A549 (cell line): Measurements from ENCODE around the gene EGFL7. TPM values are rescaled to one million over a fixed set of nuclear protein-coding genes. Genes with fewer than 3 reads are reported as not detected.

ENCODE experiments used
- ATAC-seq, 2 experiments: fragments of 200-7000 bp in 1 of 2; fragments of >200 bp in 1 of 2; cut with Nextera tagmentation in 1 of 2; cut with Tn5 transposase in 1 of 2; 3 replicates each; pipeline versions ENCODE4 v1.8.0 to v1.9.1; 2018 to 2020; ENCODE audit warnings: mild to moderate bottlenecking in 1 of 2, moderate library complexity in 1 of 2
- CTCF ChIA-PET: fragments of 300-600 bp; sonication (Branson Sonifier 250); formaldehyde crosslinking; extraction: SDS; loops from one replicate; lab custom pipeline; 2021; ENCODE audit warnings: antibody characterized with exemption, inconsistent platforms; lab: Yijun Ruan, JAX
- POLR2A ChIA-PET: fragments of 350-600 bp; formaldehyde crosslinking; extraction: SDS; loops from one replicate; lab custom pipeline; 2021; ENCODE audit warnings: antibody characterized with exemption, inconsistent platforms; lab: Yijun Ruan, JAX
- DNase-seq, 2 experiments: peaks; one replicate each; pipeline versions ENCODE4 v3.0.0 to v3.0.0-alpha.2; 2011 to 2016; ENCODE audit warnings: low read depth in 1 of 2, low spot score in 1 of 2
- FAIRE-seq: peaks from 2 replicates; lab custom pipeline; 2011; peaks lifted over from hg19 to GRCh38; lab: Jason Lieb, UNC
- H3K27ac ChIP-seq, 2 experiments: fragments of >200 bp; sonication (Bioruptor Twin); formaldehyde crosslinking; 3 replicates each; pipeline ENCODE4 v1.5.1; 2016 to 2017
- H3K4me1 ChIP-seq: fragments of >200 bp; sonication (Bioruptor Twin); formaldehyde crosslinking; 3 replicates; pipeline ENCODE4 v1.6.1; 2016
- H3K4me2 ChIP-seq: fragments of >200 bp; sonication (Bioruptor Twin); formaldehyde crosslinking; 3 replicates; pipeline ENCODE4 v1.6.1; 2016
- H3K4me3 ChIP-seq: fragments of >200 bp; sonication (Bioruptor Twin); formaldehyde crosslinking; 3 replicates; pipeline ENCODE4 v1.5.1; 2016
- H3K9me3 ChIP-seq: fragments of >200 bp; sonication (Bioruptor Twin); formaldehyde crosslinking; 3 replicates; pipeline ENCODE4 v1.6.1; 2016
- CBX8 ChIP-seq: fragments of 200-600 bp; sonication (generic); IDR thresholded peaks from 2 replicates; pipeline ENCODE4 v1.6.1; 2016
- EP300 ChIP-seq, 2 experiments: fragments of >200 bp; sonication (Bioruptor Twin); formaldehyde crosslinking; IDR thresholded peaks; 2 replicates in 1 of 2; 3 replicates in 1 of 2; pipeline ENCODE4 v1.6.1; 2016 to 2017
- ESRRA ChIP-seq: fragments of 150-350 bp; IDR thresholded peaks from 2 replicates; pipeline ENCODE4 v1.6.1; 2014; ENCODE audit warnings: mild to moderate bottlenecking, low read length, borderline replicate concordance
- FOSB ChIP-seq: fragments of 250-450 bp; sonication (Bioruptor Pico); IDR thresholded peaks from 2 replicates; pipeline ENCODE4 v1.5.0; 2020; ENCODE audit warnings: mild to moderate bottlenecking, moderate library complexity
- GATA3 ChIP-seq: IDR thresholded peaks from 2 replicates; pipeline ENCODE4 v1.6.1; 2012; ENCODE audit warnings: borderline replicate concordance
- HOXB13 ChIP-seq: fragments of 250-450 bp; sonication (Bioruptor Pico); IDR thresholded peaks from 2 replicates; pipeline ENCODE4 v1.5.0; 2020; ENCODE audit warnings: low read depth, mild to moderate bottlenecking, moderate library complexity
- NPAS2 ChIP-seq: fragments of 250-450 bp; sonication (Bioruptor Pico); IDR thresholded peaks from 2 replicates; pipeline ENCODE4 v1.8.0; 2022; ENCODE audit warnings: mild to moderate bottlenecking, moderate library complexity, borderline replicate concordance
- POLR2A ChIP-seq: IDR thresholded peaks from 2 replicates; pipeline ENCODE4 v1.6.1; 2012; ENCODE audit warnings: mild to moderate bottlenecking, low read length
- RAD21 ChIP-seq, 2 experiments: fragments of >200 bp in 1 of 2; sonication (Bioruptor Twin) in 1 of 2; formaldehyde crosslinking in 1 of 2; IDR thresholded peaks in 1 of 2; conservative IDR thresholded peaks in 1 of 2; 2 replicates in 1 of 2; 3 replicates in 1 of 2; pipeline ENCODE4 v1.6.1; 2012 to 2018; ENCODE audit warnings: inconsistent platforms in 1 of 2
- RCOR1 ChIP-seq: fragments of 150-350 bp; IDR thresholded peaks from 2 replicates; pipeline ENCODE4 v1.6.1; 2014; ENCODE audit warnings: antibody characterized with exemption, low read length, low read depth
- SMC3 ChIP-seq: fragments of >200 bp; sonication (Bioruptor Twin); formaldehyde crosslinking; IDR thresholded peaks from 3 replicates; pipeline ENCODE4 v1.6.1; 2018; ENCODE audit warnings: inconsistent platforms
- SREBF2 ChIP-seq: fragments of 450-650 bp; IDR thresholded peaks from 2 replicates; pipeline ENCODE4 v1.6.1; 2014; ENCODE audit warnings: mild to moderate bottlenecking, moderate library complexity
- ZFP36 ChIP-seq: fragments of 450-650 bp; IDR thresholded peaks from 2 replicates; pipeline ENCODE4 v1.6.1; 2014; ENCODE audit warnings: borderline replicate concordance; ENCODE audit not compliant: partially characterized antibody
- ZSCAN20 ChIP-seq: fragments of 250-450 bp; sonication (Bioruptor Pico); IDR thresholded peaks from 2 replicates; pipeline ENCODE4 v1.8.0; 2022; ENCODE audit warnings: mild to moderate bottlenecking, moderate library complexity
- WGBS: methylation state at CpG from one replicate; pipeline ENCODE4 v1.1.6; 2017; ENCODE audit errors: missing lambda C conversion rate; 5-methylcytosine and 5-hydroxymethylcytosine counted together
- polyA plus RNA-seq, 4 experiments: library from polyadenylated mRNA; depleted of rRNA in 3 of 4; stranded (reverse); fragments of >200 nt; fragmentation: RNase III in 1 of 4; extraction: RNeasy Plus Mini Kit Qiagen cat#74134 plus additional on column Dnase treatment in 1 of 4; gene quantifications; 2 replicates in 3 of 4; 3 replicates in 1 of 4; pipeline ENCODE4 v1.2.3, GENCODE V29; 2011 to 2017
- TF ChIP-seq, protein P1 (sequence below): fragments of 250-450 bp; sonication (Bioruptor Pico); IDR thresholded peaks from 2 replicates; pipeline ENCODE4 v1.5.0; 2020; ENCODE audit warnings: low read depth, mild to moderate bottlenecking, moderate library complexity
- TF ChIP-seq, protein P2 (sequence below): IDR thresholded peaks from 2 replicates; pipeline ENCODE4 v1.6.1; 2012
- TF ChIP-seq, protein P3 (sequence below): fragments of >200 bp; sonication (Bioruptor Twin); formaldehyde crosslinking; IDR thresholded peaks from 3 replicates; pipeline ENCODE4 v1.5.1; 2016
- TF ChIP-seq, protein P4 (sequence below): fragments of 250-450 bp; sonication (Bioruptor Pico); IDR thresholded peaks from 2 replicates; pipeline ENCODE4 v1.5.0; 2021; ENCODE audit warnings: mild to moderate bottlenecking, moderate library complexity, borderline replicate concordance

The EGFL7 gene
- polyA plus RNA-seq, 2 of the 4 experiments (the other 2 are of a cell fraction): 19.9 to 34.4 TPM

DNA sequence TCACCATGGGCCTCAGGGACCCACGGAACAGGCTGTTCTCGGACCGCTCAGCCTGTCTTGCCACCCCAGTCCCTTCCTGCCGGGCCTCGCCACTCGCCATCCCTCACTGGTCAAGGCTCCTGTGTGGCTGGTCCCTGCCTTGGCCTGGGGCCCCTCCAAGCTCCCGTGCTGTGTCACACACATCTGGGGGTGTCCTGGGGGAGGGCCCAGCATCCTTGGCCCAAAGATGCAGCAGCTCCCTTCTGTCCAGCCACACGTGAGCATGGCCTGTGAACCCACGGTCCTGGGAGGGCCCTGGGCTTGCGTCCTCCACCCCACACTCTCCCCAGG is 425 bp upstream of the EGFL7 start:
- TF ChIP-seq CBX8 (no peak), FOSB (CRISPR knock-in tag) (no peak), ZSCAN20 (CRISPR knock-in tag) (no peak), SREBF2 (no peak)
- TF ChIP-seq, protein P1, sequence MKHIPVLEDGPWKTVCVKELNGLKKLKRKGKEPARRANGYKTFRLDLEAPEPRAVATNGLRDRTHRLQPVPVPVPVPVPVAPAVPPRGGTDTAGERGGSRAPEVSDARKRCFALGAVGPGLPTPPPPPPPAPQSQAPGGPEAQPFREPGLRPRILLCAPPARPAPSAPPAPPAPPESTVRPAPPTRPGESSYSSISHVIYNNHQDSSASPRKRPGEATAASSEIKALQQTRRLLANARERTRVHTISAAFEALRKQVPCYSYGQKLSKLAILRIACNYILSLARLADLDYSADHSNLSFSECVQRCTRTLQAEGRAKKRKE (CRISPR knock-in tag): no peak

DNA sequence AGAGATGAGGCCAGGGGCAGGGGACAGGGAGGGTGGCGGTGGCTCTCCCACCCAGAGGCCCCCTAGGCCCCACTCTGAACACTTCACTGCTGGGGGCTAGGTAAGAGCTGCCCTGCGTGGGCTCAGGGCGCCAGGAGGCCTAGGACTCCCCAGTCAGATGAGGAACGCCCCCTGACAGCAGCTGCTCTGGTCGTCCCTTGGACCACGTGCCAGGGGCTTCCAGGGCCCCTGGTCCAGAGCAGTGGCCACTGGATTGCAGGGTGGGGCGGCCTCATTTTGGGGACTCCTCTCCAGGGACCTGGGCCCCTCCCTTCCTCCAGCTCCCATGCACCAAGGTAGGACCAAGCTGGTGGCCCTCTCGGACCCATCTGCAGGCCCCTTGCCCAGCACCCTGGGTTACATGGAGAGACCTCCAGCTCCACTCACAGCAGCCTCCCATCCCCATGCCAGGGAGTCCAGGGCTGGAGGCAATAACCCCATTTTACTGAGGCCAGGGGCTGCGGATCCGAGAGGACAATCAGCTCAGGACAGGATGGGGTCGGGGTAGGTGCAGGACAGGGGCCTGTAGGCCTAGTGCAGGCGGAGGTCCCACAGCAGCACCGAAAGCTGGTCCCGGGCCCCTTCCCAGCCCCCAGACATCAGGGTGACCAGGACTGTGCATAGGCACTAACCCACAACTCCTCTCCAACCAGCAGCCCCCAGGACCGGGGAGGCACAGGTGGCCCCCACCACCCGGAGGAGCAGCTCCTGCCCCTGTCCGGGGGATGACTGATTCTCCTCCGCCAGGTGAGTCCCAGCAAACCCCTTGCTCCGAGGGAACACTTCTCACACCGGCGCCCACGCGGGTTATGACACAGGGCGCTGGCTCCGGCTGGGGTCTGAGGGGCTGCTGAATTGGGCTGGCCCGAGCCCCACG is 1.5 kb downstream of the EGFL7 start:
- TF ChIP-seq RAD21 (conservative IDR thresholded peaks at IDR 0.05 in 1 of 2, IDR thresholded peaks at IDR 0.05 in 1 of 2): no peak
- no peak for TF ChIP-seq ESRRA
- TF ChIP-seq, protein P2, sequence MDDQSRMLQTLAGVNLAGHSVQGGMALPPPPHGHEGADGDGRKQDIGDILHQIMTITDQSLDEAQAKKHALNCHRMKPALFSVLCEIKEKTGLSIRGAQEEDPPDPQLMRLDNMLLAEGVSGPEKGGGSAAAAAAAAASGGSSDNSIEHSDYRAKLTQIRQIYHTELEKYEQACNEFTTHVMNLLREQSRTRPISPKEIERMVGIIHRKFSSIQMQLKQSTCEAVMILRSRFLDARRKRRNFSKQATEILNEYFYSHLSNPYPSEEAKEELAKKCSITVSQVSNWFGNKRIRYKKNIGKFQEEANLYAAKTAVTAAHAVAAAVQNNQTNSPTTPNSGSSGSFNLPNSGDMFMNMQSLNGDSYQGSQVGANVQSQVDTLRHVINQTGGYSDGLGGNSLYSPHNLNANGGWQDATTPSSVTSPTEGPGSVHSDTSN: no peak
- no peak for TF ChIP-seq POLR2A
- no peak for TF ChIP-seq ZFP36
- no peaks in the 10 kb centered on the region for H3K9me3 ChIP-seq
- 97% methylated on average over 18 of the region's 27 CpGs for WGBS
- ChIA-PET POLR2A (interaction anchor here (1.5 kb wide), 1 partner anchor 29 kb away, joined by 3 read pairs; no protein-coding TSS in a partner anchor), CTCF (interaction anchor here (0.8 to 4.5 kb wide), 9 partner anchors 8 to 180 kb away, joined by 3 to 29 read pairs (median 7); no protein-coding TSS in a partner anchor)
- H3K27ac ChIP-seq: no peak overlapping the region; a peak in 1 of 6 replicates
- ATAC-seq: no peak
- no peak overlapping the region for H3K4me3 ChIP-seq
- H3K4me2 ChIP-seq: peak overlapping the region; percentile 93; the same call in 1 of the 3 replicates
- no peak for FAIRE-seq
- no peak for DNase-seq
- peaks cover 20% of the 10 kb centered on the region for H3K4me1 ChIP-seq

More for the DNA sequence above, 425 bp upstream of the EGFL7 start:
- FAIRE-seq (no peak), ATAC-seq (no peak), DNase-seq (no peak)
- POLR2A ChIA-PET: no interaction called here
- H3K4me1 ChIP-seq: peaks cover 12% of the 10 kb centered on the region; the same call in 2 of the 3 replicates
- no peaks in the 10 kb centered on the region for H3K9me3 ChIP-seq
- WGBS: 90% methylated on average over 9 of the region's 10 CpGs
- CTCF ChIA-PET: interaction anchor here (0.7 to 3.6 kb wide), 8 partner anchors 10 to 177 kb away, joined by 3 to 26 read pairs (median 4); no protein-coding TSS in a partner anchor
- no peak overlapping the region for H3K4me2 ChIP-seq
- H3K27ac ChIP-seq: no peak overlapping the region
- H3K4me3 ChIP-seq: no peak overlapping the region

DNA sequence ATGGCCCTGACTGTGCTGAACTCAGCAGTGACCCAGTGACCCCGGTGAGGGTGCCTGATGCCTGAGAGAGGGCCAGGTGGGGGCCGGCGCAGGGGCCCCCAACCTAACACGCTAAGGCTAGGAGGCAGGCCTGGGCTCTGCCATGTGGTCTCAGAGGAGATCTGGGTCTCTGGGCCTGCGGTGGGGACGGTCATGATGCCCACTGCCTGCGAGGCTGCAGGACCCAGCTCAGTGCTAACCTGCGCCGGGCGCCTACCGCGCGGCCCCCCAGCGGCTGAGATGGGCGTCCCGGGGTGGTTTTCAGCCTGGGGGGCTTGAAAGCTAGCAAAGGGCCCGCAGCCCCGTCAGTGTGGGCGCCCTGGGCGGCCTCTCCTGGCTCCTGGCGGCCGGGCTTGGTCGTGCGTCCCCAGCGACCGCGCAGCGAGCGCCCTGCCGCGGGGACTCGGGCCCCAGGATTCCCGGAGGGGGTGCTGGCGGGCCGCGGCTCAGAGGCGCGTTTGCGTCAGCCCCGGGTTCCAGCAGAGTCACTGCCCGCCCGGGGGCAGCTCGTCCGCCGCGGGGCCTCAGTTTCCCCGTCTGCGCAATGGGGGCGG is 2.5 kb downstream of the EGFL7 start:
- Histone ChIP-seq H3K9me3 (no peaks in the 10 kb centered on the region), H3K4me3 (peak overlapping the region; percentile 68), H3K4me1 (peaks cover 22% of the 10 kb centered on the region), H3K27ac (peak overlapping the region; percentile 77 to 93), H3K4me2 (peak overlapping the region; percentile 93)
- TF ChIP-seq RCOR1: no peak
- TF ChIP-seq SMC3: peak; percentile 14; the same call in 1 of the 3 replicates
- ATAC-seq: peak; percentile 43 to 58; a peak in 5 of 6 replicates
- CTCF ChIA-PET: interaction anchor here (0.6 to 4.5 kb wide), 9 partner anchors 10 to 213 kb away, joined by 3 to 29 read pairs (median 6); partner anchors contain the start of gene AGPAT2
- peak in 1 of 2 experiments; percentile 76 for DNase-seq
- WGBS: 47% methylated on average over 6 of the region's 49 CpGs
- POLR2A ChIA-PET: interaction anchor here (1.5 kb wide), 1 partner anchor 28 kb away, joined by 3 read pairs; no protein-coding TSS in a partner anchor
- FAIRE-seq: no peak

DNA sequence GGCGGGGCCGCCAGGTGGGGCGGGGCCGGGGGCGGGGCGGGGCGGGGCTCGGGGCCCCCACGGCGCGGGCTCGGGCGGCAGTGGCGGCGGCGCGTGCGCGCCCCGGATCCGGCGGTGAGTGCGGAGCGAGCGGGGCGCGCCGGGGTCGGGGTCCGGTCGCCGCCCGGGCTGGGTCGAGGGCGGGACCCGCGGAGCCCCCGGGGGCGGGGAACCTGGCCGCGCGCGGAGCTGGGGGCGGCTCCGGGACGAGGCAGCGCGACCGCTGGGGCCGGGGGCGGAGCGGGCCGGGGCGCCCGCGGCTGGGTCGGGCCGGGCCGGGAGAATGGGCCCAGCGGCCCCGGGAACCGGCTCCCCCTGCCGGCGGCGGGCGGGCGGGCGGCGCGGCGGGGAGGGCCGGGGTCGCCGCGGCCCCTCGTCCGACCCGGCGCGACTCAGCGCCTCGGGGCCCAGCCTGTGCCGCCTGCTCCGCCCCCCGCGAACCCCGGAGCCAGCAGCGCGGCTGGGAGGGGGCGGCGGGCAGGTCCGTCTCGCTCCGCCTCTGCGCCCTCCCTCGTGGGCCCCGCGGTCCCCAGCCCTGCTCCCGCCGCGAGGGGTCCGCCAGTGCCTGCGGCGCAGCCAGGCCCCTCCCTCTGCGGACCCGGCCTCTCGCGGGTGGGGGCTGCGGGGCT is 3.1 kb downstream of the EGFL7 start:
- no CpG with 5 or more reads among the region's 109 CpGs for WGBS
- H3K4me1 ChIP-seq: peaks cover 22% of the 10 kb centered on the region
- H3K4me3 ChIP-seq: peak overlapping the region; percentile 68
- ChIA-PET CTCF (interaction anchor here (0.6 to 4.5 kb wide), 9 partner anchors 9 to 213 kb away, joined by 3 to 29 read pairs (median 4); partner anchors contain the start of gene AGPAT2), POLR2A (no interaction called here)
- DNase-seq (peak in 1 of 2 experiments; percentile 49), ATAC-seq (peak in 1 of 2 experiments; percentile 39; a peak in 3 of 6 replicates), FAIRE-seq (no peak)
- H3K9me3 ChIP-seq: no peaks in the 10 kb centered on the region
- peak overlapping the region; percentile 93 for H3K4me2 ChIP-seq
- peak overlapping the region; percentile 77 to 93 for H3K27ac ChIP-seq
- no peak for TF ChIP-seq CBX8
- no peak for TF ChIP-seq HOXB13 (CRISPR knock-in tag)
- TF ChIP-seq, protein P3, sequence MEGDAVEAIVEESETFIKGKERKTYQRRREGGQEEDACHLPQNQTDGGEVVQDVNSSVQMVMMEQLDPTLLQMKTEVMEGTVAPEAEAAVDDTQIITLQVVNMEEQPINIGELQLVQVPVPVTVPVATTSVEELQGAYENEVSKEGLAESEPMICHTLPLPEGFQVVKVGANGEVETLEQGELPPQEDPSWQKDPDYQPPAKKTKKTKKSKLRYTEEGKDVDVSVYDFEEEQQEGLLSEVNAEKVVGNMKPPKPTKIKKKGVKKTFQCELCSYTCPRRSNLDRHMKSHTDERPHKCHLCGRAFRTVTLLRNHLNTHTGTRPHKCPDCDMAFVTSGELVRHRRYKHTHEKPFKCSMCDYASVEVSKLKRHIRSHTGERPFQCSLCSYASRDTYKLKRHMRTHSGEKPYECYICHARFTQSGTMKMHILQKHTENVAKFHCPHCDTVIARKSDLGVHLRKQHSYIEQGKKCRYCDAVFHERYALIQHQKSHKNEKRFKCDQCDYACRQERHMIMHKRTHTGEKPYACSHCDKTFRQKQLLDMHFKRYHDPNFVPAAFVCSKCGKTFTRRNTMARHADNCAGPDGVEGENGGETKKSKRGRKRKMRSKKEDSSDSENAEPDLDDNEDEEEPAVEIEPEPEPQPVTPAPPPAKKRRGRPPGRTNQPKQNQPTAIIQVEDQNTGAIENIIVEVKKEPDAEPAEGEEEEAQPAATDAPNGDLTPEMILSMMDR: peak; percentile 62
- TF ChIP-seq POLR2A: peak; percentile 27
- no peak for TF ChIP-seq EP300 (IDR thresholded peaks at IDR 0.05)
- TF ChIP-seq, protein P4, sequence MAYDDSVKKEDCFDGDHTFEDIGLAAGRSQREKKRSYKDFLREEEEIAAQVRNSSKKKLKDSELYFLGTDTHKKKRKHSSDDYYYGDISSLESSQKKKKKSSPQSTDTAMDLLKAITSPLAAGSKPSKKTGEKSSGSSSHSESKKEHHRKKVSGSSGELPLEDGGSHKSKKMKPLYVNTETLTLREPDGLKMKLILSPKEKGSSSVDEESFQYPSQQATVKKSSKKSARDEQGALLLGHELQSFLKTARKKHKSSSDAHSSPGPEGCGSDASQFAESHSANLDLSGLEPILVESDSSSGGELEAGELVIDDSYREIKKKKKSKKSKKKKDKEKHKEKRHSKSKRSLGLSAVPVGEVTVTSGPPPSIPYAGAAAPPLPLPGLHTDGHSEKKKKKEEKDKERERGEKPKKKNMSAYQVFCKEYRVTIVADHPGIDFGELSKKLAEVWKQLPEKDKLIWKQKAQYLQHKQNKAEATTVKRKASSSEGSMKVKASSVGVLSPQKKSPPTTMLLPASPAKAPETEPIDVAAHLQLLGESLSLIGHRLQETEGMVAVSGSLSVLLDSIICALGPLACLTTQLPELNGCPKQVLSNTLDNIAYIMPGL (CRISPR knock-in tag): no peak
- TF ChIP-seq SMC3: 0 out of 3 replicates have a peak, but pooled peaks have one; percentile 8
- TF ChIP-seq NPAS2 (CRISPR knock-in tag): no peak
- no peak for TF ChIP-seq GATA3
